ENCODE measurements around the gene RBMS3.

GRCh38 chr3:29534006-29534405 is 253.1 kb downstream of the RBMS3 start:
- TF ChIP-seq POLR2A (IDR thresholded peaks at IDR 0.05; ENCODE audit: low read length) (no peak), GATA1 (IDR thresholded peaks at IDR 0.05; ENCODE audit: low read depth, low read length) (no peak)

Measured in erythroblast (primary cell).